Right hindlimb (tissue), 1 donor: Measurements from ENCODE around the gene FIG4.
"Not testable (repeated sequence)": the region's sequence is repeated elsewhere in the genome, so short reads cannot be mapped to it uniquely, and the experiment has no call there.

Experiments used
- DNase-seq: peaks from one replicate; pipeline ENCODE4 v3.0.0-alpha.2; 2018

Gene FIG4

GRCh38 chr6:109800771-109801170, 109.7 kb downstream of the FIG4 start:
- DNase-seq: no peak

GRCh38 chr6:109801794-109802193, 110.7 kb downstream of the FIG4 start:
- DNase-seq: no peak

- no peak for DNase-seq
Measured at GRCh38 chr6:109804020-109804419, 112.9 kb downstream of the FIG4 start.

- DNase-seq: no peak
Measured at GRCh38 chr6:109807881-109808280, 116.8 kb downstream of the FIG4 start.

GRCh38 chr6:109808837-109809236, 117.7 kb downstream of the FIG4 start:
- no peak for DNase-seq

GRCh38 chr6:109815054-109815453, 124.0 kb downstream of the FIG4 start:
- DNase-seq: no peak

GRCh38 chr6:109816452-109817374, 125.6 kb downstream of the FIG4 start:
- DNase-seq: no peak

GRCh38 chr6:109820706-109821350, 129.7 kb downstream of the FIG4 start:
- DNase-seq: no peak

- DNase-seq: no peak
Measured at GRCh38 chr6:109821428-109821827, 130.3 kb downstream of the FIG4 start.

GRCh38 chr6:109824105-109824504, 133.0 kb downstream of the FIG4 start:
- no peak for DNase-seq

GRCh38 chr6:109826551-109826950, 135.5 kb downstream of the FIG4 start:
- no peak for DNase-seq

- DNase-seq: not testable (repeated sequence)
Measured at GRCh38 chr6:109831352-109831751, 140.3 kb downstream of the FIG4 start.

GRCh38 chr6:109834131-109834530, 143.0 kb downstream of the FIG4 start:
- no peak for DNase-seq

- DNase-seq: no peak
Measured at GRCh38 chr6:109834595-109835437, 143.7 kb downstream of the FIG4 start.

GRCh38 chr6:109840034-109840433, 148.9 kb downstream of the FIG4 start:
- no peak for DNase-seq

- no peak for DNase-seq
Measured at GRCh38 chr6:109840796-109841195, 149.7 kb downstream of the FIG4 start.

- no peak for DNase-seq
Measured at GRCh38 chr6:109841869-109842268, 150.8 kb downstream of the FIG4 start.

GRCh38 chr6:109852713-109853112, 161.6 kb downstream of the FIG4 start:
- DNase-seq: no peak

- no peak for DNase-seq
Measured at GRCh38 chr6:109853426-109853825, 162.3 kb downstream of the FIG4 start.

- no peak for DNase-seq
Measured at GRCh38 chr6:109853951-109854350, 162.9 kb downstream of the FIG4 start.

- no peak for DNase-seq
Measured at GRCh38 chr6:109854541-109855308, 163.6 kb downstream of the FIG4 start.

- DNase-seq: not testable (repeated sequence)
Measured at GRCh38 chr6:109855476-109856040, 164.5 kb downstream of the FIG4 start.
